Measurements from ENCODE around the gene KCNJ9.

KCNJ9 gene

GRCh38 chr1:160134791-160135572, 53.6 kb downstream of the KCNJ9 start:
- no peak for TF ChIP-seq CTCF (IDR thresholded peaks at IDR 0.05; ENCODE audit: insufficient read depth, low read depth, low read length, missing control alignments)
- H3K4me3 ChIP-seq (ENCODE audit: low read length): no peak overlapping the region
- no peak for DNase-seq (ENCODE audit: low read depth)

- no peak for DNase-seq (ENCODE audit: low read depth)
- H3K4me3 ChIP-seq (ENCODE audit: low read length): no peak overlapping the region
- no peak for TF ChIP-seq CTCF (IDR thresholded peaks at IDR 0.05; ENCODE audit: insufficient read depth, low read depth, low read length, missing control alignments)
Observed at GRCh38 chr1:160136121-160136925, 55.0 kb downstream of the KCNJ9 start.

- DNase-seq (ENCODE audit: low read depth): no peak
- no peak overlapping the region for H3K4me3 ChIP-seq (ENCODE audit: low read length)
- no peak for TF ChIP-seq CTCF (IDR thresholded peaks at IDR 0.05; ENCODE audit: insufficient read depth, low read depth, low read length, missing control alignments)
Observed at GRCh38 chr1:160136926-160137200, 55.5 kb downstream of the KCNJ9 start.

- no peak for DNase-seq (ENCODE audit: low read depth)
- H3K4me3 ChIP-seq (ENCODE audit: low read length): no peak overlapping the region
- TF ChIP-seq CTCF (IDR thresholded peaks at IDR 0.05; ENCODE audit: insufficient read depth, low read depth, low read length, missing control alignments): no peak
Observed at GRCh38 chr1:160137216-160137862, 56.0 kb downstream of the KCNJ9 start.

- no peak for DNase-seq (ENCODE audit: low read depth)
- no peak overlapping the region for H3K4me3 ChIP-seq (ENCODE audit: low read length)
- TF ChIP-seq CTCF (IDR thresholded peaks at IDR 0.05; ENCODE audit: insufficient read depth, low read depth, low read length, missing control alignments): no peak
Observed at GRCh38 chr1:160139840-160140239, 58.5 kb downstream of the KCNJ9 start.

Measured in epithelial cell of esophagus (primary cell).